SH-SY5Y (cell line): Measurements from ENCODE around the gene RYR3.

Source experiments
- GATA2 ChIP-seq: IDR thresholded peaks from 2 replicates; pipeline ENCODE4 v1.6.1; 2011; ENCODE audit warnings: mild to moderate bottlenecking, low read depth, low read length
- GATA3 ChIP-seq: IDR thresholded peaks from 2 replicates; pipeline ENCODE4 v1.6.1; 2011; ENCODE audit warnings: low read depth, mild to moderate bottlenecking, low read length, moderate library complexity

GRCh38 chr15:33851079-33851478, 540.3 kb downstream of the RYR3 start:
- no peak for TF ChIP-seq GATA2
- no peak for TF ChIP-seq GATA3
